IPS-20b (cell line): Measurements from ENCODE around the gene BCL11A.

Source experiments
- H3K27ac ChIP-seq: one replicate; pipeline ENCODE4 v1.5.1; 2013; ENCODE audit warnings: low read length
- H3K27me3 ChIP-seq: 2 replicates; pipeline ENCODE4 v1.6.1; 2013; ENCODE audit warnings: mild to moderate bottlenecking, low read length, inconsistent platforms; ENCODE audit not compliant: insufficient read depth
- H3K36me3 ChIP-seq: 2 replicates; pipeline ENCODE4 v1.6.1; 2013; ENCODE audit warnings: low read depth, mild to moderate bottlenecking, inconsistent platforms, low read length, moderate library complexity; ENCODE audit not compliant: insufficient read depth
- H3K4me1 ChIP-seq: 2 replicates; pipeline ENCODE4 v1.6.1; 2013; ENCODE audit warnings: mild to moderate bottlenecking, control low read depth, inconsistent platforms, low read length, moderate library complexity; ENCODE audit not compliant: insufficient read depth
- H3K4me3 ChIP-seq: 2 replicates; pipeline ENCODE4 v1.5.1; 2013; ENCODE audit warnings: mild to moderate bottlenecking, low read length, inconsistent platforms
- H3K9ac ChIP-seq: 2 replicates; pipeline ENCODE4 v1.6.1; 2013; ENCODE audit warnings: low read depth, mild to moderate bottlenecking, inconsistent platforms, low read length, moderate library complexity
- H3K9me3 ChIP-seq: 2 replicates; pipeline ENCODE4 v1.6.1; 2013; ENCODE audit warnings: mild to moderate bottlenecking, low read depth, low read length, inconsistent platforms; ENCODE audit not compliant: insufficient read depth

The BCL11A gene

DNA sequence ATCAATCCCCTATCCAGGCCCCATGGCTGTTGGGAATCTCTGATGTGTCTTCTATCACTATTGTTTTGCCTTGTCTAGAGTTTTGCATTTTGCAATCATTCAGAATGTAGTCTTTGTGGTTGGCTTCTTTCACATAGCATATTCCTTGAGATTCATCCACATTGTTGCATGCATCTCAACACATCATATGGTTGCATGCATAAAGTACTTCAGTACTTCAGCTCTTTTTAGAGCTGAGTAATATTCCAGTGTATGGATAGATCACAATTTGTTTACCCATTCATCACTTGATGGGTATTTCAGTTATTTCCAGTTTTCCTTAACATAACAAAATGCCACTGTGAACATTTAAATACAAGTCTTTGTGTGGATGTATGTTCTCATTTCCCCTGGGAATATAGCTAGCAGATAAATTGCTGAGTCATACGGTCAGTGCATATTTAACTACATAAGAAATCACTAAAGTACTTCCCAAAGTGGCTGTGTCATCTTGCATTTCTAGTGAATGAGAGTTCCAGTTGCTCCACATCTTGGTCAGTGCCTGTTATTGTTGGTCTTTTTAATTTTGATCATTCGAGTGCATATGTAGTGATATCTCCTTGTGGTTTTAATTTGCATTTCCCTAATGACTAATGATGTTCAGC, 138.8 kb downstream of the BCL11A start:
- Histone ChIP-seq H3K27ac (no peak overlapping the region), H3K9ac (no peak overlapping the region), H3K4me3 (no peak overlapping the region)

GRCh38 chr2:60413814-60414168, 139.7 kb downstream of the BCL11A start:
- no peaks in the 10 kb centered on the region for H3K9me3 ChIP-seq
- no peak overlapping the region for H3K4me3 ChIP-seq
- H3K27me3 ChIP-seq: peaks cover 16% of the 10 kb centered on the region
- no peaks in the 10 kb centered on the region for H3K36me3 ChIP-seq
- no peak overlapping the region for H3K27ac ChIP-seq
- H3K4me1 ChIP-seq: peaks cover 33% of the 10 kb centered on the region
- no peak overlapping the region for H3K9ac ChIP-seq

More for the DNA sequence above, 138.8 kb downstream of the BCL11A start:
- peaks cover 12% of the 10 kb centered on the region for H3K27me3 ChIP-seq
- no peaks in the 10 kb centered on the region for H3K36me3 ChIP-seq
- H3K9me3 ChIP-seq: no peaks in the 10 kb centered on the region
- peaks cover 29% of the 10 kb centered on the region for H3K4me1 ChIP-seq

GRCh38 chr2:60413069-60413813, 140.2 kb downstream of the BCL11A start:
- H3K4me3 ChIP-seq: no peak overlapping the region
- H3K27ac ChIP-seq: no peak overlapping the region
- peaks cover 12% of the 10 kb centered on the region for H3K27me3 ChIP-seq
- H3K9ac ChIP-seq: no peak overlapping the region
- H3K9me3 ChIP-seq: no peaks in the 10 kb centered on the region
- no peaks in the 10 kb centered on the region for H3K36me3 ChIP-seq
- peaks cover 37% of the 10 kb centered on the region for H3K4me1 ChIP-seq

- Histone ChIP-seq H3K4me1 (peaks cover 37% of the 10 kb centered on the region), H3K27me3 (peaks cover 9% of the 10 kb centered on the region), H3K9ac (no peak overlapping the region), H3K36me3 (no peaks in the 10 kb centered on the region), H3K27ac (no peak overlapping the region), H3K9me3 (no peaks in the 10 kb centered on the region), H3K4me3 (no peak overlapping the region)
Measured at GRCh38 chr2:60412620-60413019, 140.8 kb downstream of the BCL11A start.

DNA sequence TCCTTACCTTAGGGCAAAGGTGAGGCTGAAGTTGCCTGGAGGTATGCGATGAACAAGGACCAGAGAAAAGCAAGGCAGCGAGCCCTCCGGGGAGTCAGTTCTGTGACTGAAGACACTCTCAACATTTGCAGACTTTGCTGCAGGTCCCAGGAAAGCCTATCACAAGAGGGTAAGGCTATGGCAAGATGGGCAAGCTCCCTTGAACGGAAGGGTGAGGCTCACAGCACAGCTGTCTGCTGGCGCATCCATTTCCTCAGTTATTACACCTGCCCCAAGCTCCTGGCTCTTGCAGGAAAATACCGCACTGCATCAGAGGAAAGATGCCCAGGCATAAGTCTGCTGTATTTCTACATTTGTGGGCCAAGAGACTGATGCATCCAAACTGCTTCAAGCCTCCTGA, 141.4 kb downstream of the BCL11A start:
- Histone ChIP-seq H3K27ac (no peak overlapping the region), H3K4me1 (peaks cover 34% of the 10 kb centered on the region), H3K36me3 (no peaks in the 10 kb centered on the region), H3K9me3 (no peaks in the 10 kb centered on the region), H3K4me3 (no peak overlapping the region), H3K9ac (no peak overlapping the region), H3K27me3 (peaks cover 9% of the 10 kb centered on the region)

- Histone ChIP-seq H3K9ac (no peak overlapping the region), H3K4me1 (peaks cover 27% of the 10 kb centered on the region), H3K27me3 (peaks cover 9% of the 10 kb centered on the region)
Measured at GRCh38 chr2:60411295-60411694, 142.2 kb downstream of the BCL11A start.

DNA sequence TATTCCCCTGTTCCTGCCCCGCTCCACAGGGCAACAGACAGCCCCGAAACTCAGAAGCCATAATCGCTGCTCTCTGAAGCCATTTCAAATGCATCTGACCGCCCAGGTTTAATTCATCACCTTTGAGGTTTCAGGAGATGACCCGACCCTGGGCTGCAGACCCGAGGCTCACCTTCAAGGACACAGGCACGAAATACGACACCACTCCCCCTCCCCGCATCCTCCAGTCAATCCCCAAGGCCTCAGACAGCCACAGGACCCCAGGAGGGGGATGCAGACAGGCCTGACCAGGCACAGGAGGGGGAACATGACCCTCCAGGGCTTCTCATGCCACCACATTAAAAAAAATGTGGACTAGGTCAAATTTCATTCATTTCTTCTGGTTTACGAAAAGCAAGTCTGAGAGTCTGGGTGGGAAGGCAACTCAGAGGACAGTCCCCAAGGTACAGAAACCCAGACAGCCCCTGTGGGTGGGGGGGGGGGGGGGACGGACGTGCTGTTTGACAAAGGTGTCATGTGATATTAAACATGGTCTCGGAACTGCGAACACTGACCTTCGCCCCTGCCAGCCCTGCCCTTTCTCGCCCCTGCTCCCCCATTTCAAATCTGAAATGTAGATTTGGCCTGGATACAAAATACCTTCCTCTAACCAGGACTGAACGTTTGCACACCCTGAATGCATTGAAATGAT, 142.9 kb downstream of the BCL11A start:
- Histone ChIP-seq H3K36me3 (no peaks in the 10 kb centered on the region), H3K4me3 (no peak overlapping the region), H3K4me1 (peaks cover 24% of the 10 kb centered on the region), H3K9me3 (no peaks in the 10 kb centered on the region), H3K27ac (no peak overlapping the region), H3K9ac (no peak overlapping the region), H3K27me3 (peaks cover 9% of the 10 kb centered on the region)

More at GRCh38 chr2:60411295-60411694, 142.2 kb downstream of the BCL11A start:
- H3K36me3 ChIP-seq: no peaks in the 10 kb centered on the region
- no peaks in the 10 kb centered on the region for H3K9me3 ChIP-seq
- H3K27ac ChIP-seq: no peak overlapping the region
- H3K4me3 ChIP-seq: no peak overlapping the region

GRCh38 chr2:60409531-60409871, 144.0 kb downstream of the BCL11A start:
- Histone ChIP-seq H3K9ac (no peak overlapping the region), H3K27ac (no peak overlapping the region), H3K36me3 (no peaks in the 10 kb centered on the region), H3K4me3 (no peak overlapping the region), H3K9me3 (no peaks in the 10 kb centered on the region), H3K27me3 (peaks cover 9% of the 10 kb centered on the region), H3K4me1 (peaks cover 24% of the 10 kb centered on the region)

DNA sequence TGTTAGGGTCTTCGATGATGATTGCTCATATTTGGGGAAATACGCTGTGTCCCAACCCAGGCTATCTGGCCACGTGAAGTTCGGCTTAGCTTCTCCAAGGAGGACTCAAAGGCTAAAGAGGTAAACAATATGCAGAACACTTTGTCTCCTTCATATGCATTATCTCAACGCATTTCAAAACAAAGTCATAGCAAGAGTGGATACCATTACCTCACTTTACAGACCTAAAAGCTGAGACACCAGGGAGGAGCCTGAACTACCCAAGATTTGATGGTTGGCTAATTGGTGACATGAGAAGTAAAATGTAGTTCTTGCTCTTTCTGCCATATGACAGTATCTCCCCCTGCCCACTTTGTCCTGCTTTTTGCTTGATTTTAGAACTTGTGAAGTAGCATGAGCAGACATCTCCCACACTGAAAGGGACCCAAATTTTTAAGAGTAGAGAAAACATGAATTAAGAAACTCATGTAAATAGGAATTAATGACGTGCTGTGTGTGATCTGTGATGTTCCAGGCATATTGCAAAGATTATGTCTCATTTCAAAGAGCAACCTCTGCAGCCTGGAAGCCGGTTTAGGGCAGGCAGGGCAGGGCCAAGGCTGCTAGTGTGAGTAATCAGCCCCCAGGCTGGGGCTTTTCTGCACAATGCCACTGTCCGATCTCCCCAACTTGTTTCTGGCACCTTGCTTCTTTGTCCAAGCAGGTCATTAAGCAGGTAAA, 144.5 kb downstream of the BCL11A start:
- Histone ChIP-seq H3K9me3 (no peaks in the 10 kb centered on the region), H3K4me1 (peaks cover 24% of the 10 kb centered on the region), H3K9ac (no peak overlapping the region), H3K36me3 (no peaks in the 10 kb centered on the region), H3K4me3 (no peak overlapping the region), H3K27ac (no peak overlapping the region), H3K27me3 (peaks cover 9% of the 10 kb centered on the region)

DNA sequence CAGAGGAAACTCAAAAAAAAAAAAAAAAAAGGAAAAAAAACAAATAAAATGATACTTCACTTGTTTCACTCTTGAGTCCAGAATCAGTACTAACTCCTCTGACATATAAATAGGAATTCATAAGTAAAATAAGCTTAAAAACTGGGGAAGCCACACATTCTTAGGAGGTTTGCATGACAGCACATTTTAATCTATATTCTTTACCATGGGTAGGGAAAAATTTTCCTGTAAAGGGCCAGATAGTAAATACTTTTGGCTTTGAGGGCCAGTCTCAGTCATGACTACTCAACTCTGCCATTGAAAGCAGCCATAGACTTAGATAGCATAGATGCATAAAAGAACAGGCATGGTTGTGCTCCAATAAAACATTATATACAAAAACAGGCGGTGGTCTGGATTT, 145.2 kb downstream of the BCL11A start:
- Histone ChIP-seq H3K4me1 (peaks cover 24% of the 10 kb centered on the region), H3K27me3 (peaks cover 9% of the 10 kb centered on the region), H3K36me3 (no peaks in the 10 kb centered on the region), H3K9me3 (no peaks in the 10 kb centered on the region), H3K27ac (no peak overlapping the region), H3K9ac (no peak overlapping the region), H3K4me3 (no peak overlapping the region)

DNA sequence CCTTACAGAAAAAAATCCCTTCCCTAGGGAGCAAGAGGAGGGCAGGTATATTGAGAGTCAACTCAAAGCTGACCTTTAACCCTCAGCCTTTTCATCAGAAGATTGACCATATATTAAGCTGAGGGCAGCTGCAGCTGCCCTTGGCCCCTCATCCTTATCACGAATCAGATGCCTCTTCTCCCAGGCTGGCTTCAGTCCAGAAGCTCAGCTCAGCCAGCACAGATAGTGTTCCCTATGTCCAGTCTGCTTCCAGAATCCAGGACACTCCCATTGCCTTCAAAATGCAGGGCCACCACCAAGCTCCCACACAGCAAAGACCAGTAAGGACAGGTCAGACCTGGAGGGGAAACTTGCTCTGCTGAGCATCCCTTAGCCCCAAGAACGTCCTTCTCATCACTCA, 146.1 kb downstream of the BCL11A start:
- Histone ChIP-seq H3K9me3 (no peaks in the 10 kb centered on the region), H3K27me3 (peaks cover 9% of the 10 kb centered on the region), H3K4me1 (peaks cover 24% of the 10 kb centered on the region), H3K36me3 (no peaks in the 10 kb centered on the region), H3K9ac (no peak overlapping the region), H3K4me3 (no peak overlapping the region), H3K27ac (no peak overlapping the region)
